Measurements from ENCODE around the gene KIAA0930. TPM values are rescaled to one million over a fixed set of nuclear protein-coding genes. Genes with fewer than 3 reads are reported as not detected.

KIAA0930 gene
- total RNA-seq, 1 donor from 2014 or later, result 89.2 TPM

GRCh38 chr22:45205276-45205925, 35.3 kb downstream of the KIAA0930 start:
- Histone ChIP-seq H3K27me3 (ENCODE audit: low read depth) (no peaks in the 10 kb centered on the region), H3K27ac (no peak overlapping the region), H3K4me3 (no peak overlapping the region), H3K36me3 (peaks cover 61% of the 10 kb centered on the region), H3K9me3 (no peaks in the 10 kb centered on the region), H3K4me1 (no peaks in the 10 kb centered on the region)
- DNase-seq (no peak), ATAC-seq (no peak)
- intact Hi-C loops (cut with DNase I), result no loop called here
- no peak for TF ChIP-seq CTCF (IDR thresholded peaks at IDR 0.05)

- H3K4me1 ChIP-seq, result no peaks in the 10 kb centered on the region
- peaks cover 67% of the 10 kb centered on the region for H3K36me3 ChIP-seq
- ATAC-seq (no peak), DNase-seq (no peak)
- H3K27ac ChIP-seq, result no peak overlapping the region
- H3K4me3 ChIP-seq, result no peak overlapping the region
- intact Hi-C loops (cut with DNase I), result no loop called here
- no peaks in the 10 kb centered on the region for H3K9me3 ChIP-seq
- H3K27me3 ChIP-seq (ENCODE audit: low read depth), result no peaks in the 10 kb centered on the region
- TF ChIP-seq CTCF (IDR thresholded peaks at IDR 0.05), result no peak
Observed at GRCh38 chr22:45204819-45205218, 35.9 kb downstream of the KIAA0930 start.

GRCh38 chr22:45204241-45204640, 36.5 kb downstream of the KIAA0930 start:
- H3K9me3 ChIP-seq, result no peaks in the 10 kb centered on the region
- intact Hi-C loops (cut with DNase I), result no loop called here
- H3K4me1 ChIP-seq, result no peaks in the 10 kb centered on the region
- no peak for ATAC-seq
- DNase-seq, result no peak
- no peak overlapping the region for H3K27ac ChIP-seq
- no peaks in the 10 kb centered on the region for H3K27me3 ChIP-seq (ENCODE audit: low read depth)
- H3K36me3 ChIP-seq, result peaks cover 72% of the 10 kb centered on the region
- no peak for TF ChIP-seq CTCF (IDR thresholded peaks at IDR 0.05)
- no peak overlapping the region for H3K4me3 ChIP-seq

GRCh38 chr22:45203150-45203951, 37.3 kb downstream of the KIAA0930 start:
- DNase-seq (no peak), ATAC-seq (no peak)
- no peaks in the 10 kb centered on the region for H3K27me3 ChIP-seq (ENCODE audit: low read depth)
- peaks cover 74% of the 10 kb centered on the region for H3K36me3 ChIP-seq
- H3K4me3 ChIP-seq, result no peak overlapping the region
- no peak for TF ChIP-seq CTCF (IDR thresholded peaks at IDR 0.05)
- H3K27ac ChIP-seq, result no peak overlapping the region
- intact Hi-C loops (cut with DNase I), result no loop called here
- H3K4me1 ChIP-seq, result no peaks in the 10 kb centered on the region
- no peaks in the 10 kb centered on the region for H3K9me3 ChIP-seq

- Histone ChIP-seq H3K27ac (no peak overlapping the region), H3K27me3 (ENCODE audit: low read depth) (no peaks in the 10 kb centered on the region), H3K4me3 (no peak overlapping the region), H3K36me3 (peaks cover 77% of the 10 kb centered on the region), H3K4me1 (no peaks in the 10 kb centered on the region), H3K9me3 (no peaks in the 10 kb centered on the region)
- intact Hi-C loops (cut with DNase I), result no loop called here
- ATAC-seq, result no peak
- TF ChIP-seq CTCF (IDR thresholded peaks at IDR 0.05), result no peak
- DNase-seq, result no peak
Observed at GRCh38 chr22:45202333-45203149, 38.2 kb downstream of the KIAA0930 start.

Measured in lower lobe of right lung (tissue), 2 donors.